H9 (cell line): ENCODE measurements around the gene ABHD16A. TPM values are rescaled to one million over a fixed set of nuclear protein-coding genes. Genes with fewer than 3 reads are reported as not detected.

ENCODE experiments used
- DNase-seq: peaks from one replicate; pipeline ENCODE4 v3.0.0-alpha.2; 2017
- H2AFZ ChIP-seq: one replicate; pipeline ENCODE4 v1.6.1; 2013; ENCODE audit warnings: mild to moderate bottlenecking, low read length, control low read depth, moderate library complexity
- H2AK5ac ChIP-seq: 2 replicates; pipeline ENCODE4 v1.6.1; 2013; ENCODE audit warnings: low read length, control low read depth, mixed read lengths; ENCODE audit not compliant: insufficient read length
- H2BK120ac ChIP-seq: one replicate; pipeline ENCODE4 v1.6.1; 2013; ENCODE audit warnings: low read depth, mild to moderate bottlenecking, low read length, control low read depth, inconsistent platforms; ENCODE audit not compliant: poor library complexity, severe bottlenecking
- H2BK12ac ChIP-seq: 2 replicates; pipeline ENCODE4 v1.6.1; 2013; ENCODE audit warnings: low read length, control low read depth, mixed read lengths, low read depth; ENCODE audit not compliant: insufficient read length
- H2BK15ac ChIP-seq: 2 replicates; pipeline ENCODE4 v1.6.1; 2013; ENCODE audit warnings: low read depth, low read length, control low read depth
- H2BK20ac ChIP-seq: one replicate; pipeline ENCODE4 v1.6.1; 2013; ENCODE audit warnings: low read depth, mild to moderate bottlenecking, low read length, control low read depth, inconsistent platforms; ENCODE audit not compliant: poor library complexity, severe bottlenecking
- H2BK5ac ChIP-seq: 2 replicates; pipeline ENCODE4 v1.6.1; 2013; ENCODE audit warnings: low read length, control low read depth, mixed read lengths; ENCODE audit not compliant: insufficient read length
- H3K14ac ChIP-seq: 2 replicates; pipeline ENCODE4 v1.6.1; 2013; ENCODE audit warnings: low read length, control low read depth; ENCODE audit not compliant: insufficient read depth
- H3K18ac ChIP-seq: 2 replicates; pipeline ENCODE4 v1.6.1; 2013; ENCODE audit warnings: low read depth, mild to moderate bottlenecking, mixed read lengths, low read length, control low read depth; ENCODE audit not compliant: insufficient read length
- H3K23ac ChIP-seq: 2 replicates; pipeline ENCODE4 v1.6.1; 2013; ENCODE audit warnings: low read length, control low read depth, mixed read lengths, low read depth; ENCODE audit not compliant: insufficient read length
- H3K23me2 ChIP-seq: 2 replicates; pipeline ENCODE4 v1.6.1; 2013; ENCODE audit warnings: low read depth, mild to moderate bottlenecking, mixed read lengths, low read length, control low read depth; ENCODE audit not compliant: insufficient read length, poor library complexity, severe bottlenecking
- H3K27ac ChIP-seq: 2 replicates; pipeline ENCODE4 v1.5.1; 2013; ENCODE audit warnings: low read length, control low read depth, mixed read lengths, low read depth; ENCODE audit not compliant: insufficient read length
- H3K27me3 ChIP-seq: 2 replicates; pipeline ENCODE4 v1.6.1; 2013; ENCODE audit warnings: low read length, control low read depth, inconsistent platforms; ENCODE audit not compliant: insufficient read depth
- H3K4ac ChIP-seq: 2 replicates; pipeline ENCODE4 v1.6.1; 2013; ENCODE audit warnings: low read depth, mild to moderate bottlenecking, control low read depth, inconsistent platforms, low read length, moderate library complexity
- H3K4me1 ChIP-seq: 2 replicates; pipeline ENCODE4 v1.6.1; 2013; ENCODE audit warnings: low read length, control low read depth, inconsistent platforms; ENCODE audit not compliant: insufficient read depth
- H3K4me2 ChIP-seq: 2 replicates; pipeline ENCODE4 v1.6.1; 2013; ENCODE audit warnings: low read length, control low read depth, mixed read lengths; ENCODE audit not compliant: insufficient read length, insufficient read depth
- H3K56ac ChIP-seq: 2 replicates; pipeline ENCODE4 v1.6.1; 2013; ENCODE audit warnings: low read depth, mild to moderate bottlenecking, mixed read lengths, low read length, control low read depth; ENCODE audit not compliant: insufficient read length
- H3K79me1 ChIP-seq: 2 replicates; pipeline ENCODE4 v1.6.1; 2013; ENCODE audit warnings: low read depth, mild to moderate bottlenecking, moderate library complexity, low read length, control low read depth, inconsistent platforms; ENCODE audit not compliant: insufficient read depth, poor library complexity, severe bottlenecking
- H3K79me2 ChIP-seq: 2 replicates; pipeline ENCODE4 v1.6.1; 2013; ENCODE audit warnings: low read length, control low read depth, inconsistent platforms; ENCODE audit not compliant: insufficient read depth
- H3K9ac ChIP-seq: 2 replicates; pipeline ENCODE4 v1.6.1; 2013; ENCODE audit warnings: low read length, control low read depth, mixed read lengths; ENCODE audit not compliant: insufficient read length; ENCODE audit errors: extremely low read depth
- H3K9me3 ChIP-seq: one replicate; pipeline ENCODE4 v1.6.1; 2013; ENCODE audit warnings: low read depth, low read length, inconsistent platforms; ENCODE audit not compliant: control insufficient read depth
- H3T11ph ChIP-seq: one replicate; pipeline ENCODE4 v1.6.1; 2013; ENCODE audit warnings: mild to moderate bottlenecking, low read length, control low read depth, inconsistent platforms
- H4K20me1 ChIP-seq: one replicate; pipeline ENCODE4 v1.6.1; 2013; ENCODE audit not compliant: control insufficient read depth, insufficient read length, insufficient read depth
- H4K5ac ChIP-seq: 2 replicates; pipeline ENCODE4 v1.6.1; 2013; ENCODE audit warnings: low read depth, mild to moderate bottlenecking, mixed read lengths, low read length, control low read depth; ENCODE audit not compliant: insufficient read length
- H4K8ac ChIP-seq: replicated peaks from 2 replicates; pipeline ENCODE4 v1.6.1; 2013; ENCODE audit warnings: low read length, control low read depth, mixed read lengths, low read depth; ENCODE audit not compliant: insufficient read length
- H4K91ac ChIP-seq: 2 replicates; pipeline ENCODE4 v1.6.1; 2013; ENCODE audit warnings: low read depth, mild to moderate bottlenecking, moderate library complexity, mixed read lengths, low read length, control low read depth; ENCODE audit not compliant: insufficient read length
- H3K27ac Mint-ChIP-seq, 3 experiments: 2 replicates in 2 of 3; 3 replicates in 1 of 3; pipeline ENCODE4 v1.8.0; 2020 to 2021; ENCODE audit warnings: mixed read lengths in 3 of 3, mild to moderate bottlenecking in 1 of 3, moderate library complexity in 1 of 3
- H3K27me3 Mint-ChIP-seq: 2 replicates; pipeline ENCODE4 v1.8.0; 2021; ENCODE audit warnings: low read depth, mild to moderate bottlenecking, moderate library complexity, mixed read lengths
- H3K36me3 Mint-ChIP-seq, 3 experiments: 2 replicates in 2 of 3; 3 replicates in 1 of 3; pipeline ENCODE4 v1.8.0; 2020 to 2021; ENCODE audit warnings: low read depth in 3 of 3, mixed read lengths in 3 of 3; ENCODE audit not compliant: insufficient read depth in 1 of 3
- H3K4me1 Mint-ChIP-seq, 2 experiments: 2 replicates each; pipeline ENCODE4 v1.8.0; 2020; ENCODE audit warnings: mixed read lengths in 2 of 2
- H3K4me3 Mint-ChIP-seq, 2 experiments: 2 replicates in 1 of 2; 3 replicates in 1 of 2; pipeline ENCODE4 v1.8.0; 2020 to 2021; ENCODE audit warnings: mild to moderate bottlenecking in 2 of 2, mixed read lengths in 2 of 2, moderate library complexity in 1 of 2
- H3K9me3 Mint-ChIP-seq, 2 experiments: 2 replicates in 1 of 2; 3 replicates in 1 of 2; pipeline ENCODE4 v1.8.0; 2020; ENCODE audit warnings: mild to moderate bottlenecking in 2 of 2, mixed read lengths in 2 of 2, moderate library complexity in 1 of 2
- CTCF ChIP-seq: fragments of 200-600 bp; sonication (generic); conservative IDR thresholded peaks from 3 replicates; pipeline ENCODE4 v1.8.0; 2021; ENCODE audit warnings: antibody characterized with exemption, mild to moderate bottlenecking
- WGBS: extraction: QIAGEN DNeasy Blood & Tissue Kit; methylation state at CpG from one replicate; pipeline ENCODE4 v1.1.7; 2013; ENCODE audit warnings: missing lambda C conversion rate, low lambda C conversion rate, mixed read lengths; ENCODE audit not compliant: insufficient read length; ENCODE audit errors: extremely low coverage; 5-methylcytosine and 5-hydroxymethylcytosine counted together
- total RNA-seq: library from RNA; stranded (reverse); gene quantifications from 2 replicates; pipeline ENCODE4 v1.2.1, GENCODE V29; 2021

ABHD16A gene
- total RNA-seq, 1 experiment from 2014 or later: 34.4 TPM

GRCh38 chr6:31660381-31661261 lies 42.5 kb downstream of the ABHD16A start, which contains the start of gene C6orf47:
Gene C6orf47, minus strand, starts transcription at chr6:31660778. Its CDS starts 831 bp downstream, at chr6:31659947.
- H3K23ac ChIP-seq: no peak within 1 kb of the TSS
- no peak within 1 kb of the TSS for H2BK120ac ChIP-seq
- no peak within 1 kb of the TSS for H2AK5ac ChIP-seq
- peak within 1 kb of the TSS; percentile 37 for H3K18ac ChIP-seq
- peak within 1 kb of the TSS; percentile 73 for H3K4me2 ChIP-seq
- H4K8ac ChIP-seq: no peak within 1 kb of the TSS
- no peak for TF ChIP-seq CTCF
- WGBS: no CpG with 5 or more reads among the region's 52 CpGs
- no peaks in the 10 kb centered on the region for H3K27me3 ChIP-seq
- H3K79me2 ChIP-seq: peaks cover 4% of the 10 kb centered on the region; the same call in 1 of the 2 replicates
- no peaks in the 10 kb centered on the region for H3K9me3 Mint-ChIP-seq
- peaks cover 15% of the 10 kb centered on the region for H3K79me1 ChIP-seq
- H3K4me1 Mint-ChIP-seq: peaks cover 36 to 43% of the 10 kb centered on the region in 2 experiments
- no peaks in the 10 kb centered on the region for H4K20me1 ChIP-seq
- no peak within 1 kb of the TSS for H3K56ac ChIP-seq
- H3K4me3 Mint-ChIP-seq: peak within 1 kb of the TSS; percentile 87 to 92
- no peaks in the 10 kb centered on the region for H3K4me1 ChIP-seq
- H3K23me2 ChIP-seq: peaks cover 19% of the 10 kb centered on the region
- H3K27me3 Mint-ChIP-seq: no peaks in the 10 kb centered on the region; the same call in 1 of the 2 replicates
- no peak within 1 kb of the TSS for H3T11ph ChIP-seq
- H4K5ac ChIP-seq: no peak within 1 kb of the TSS
- peak within 1 kb of the TSS; percentile 90 for H3K14ac ChIP-seq
- no peak within 1 kb of the TSS for H2BK12ac ChIP-seq
- H3K36me3 Mint-ChIP-seq: peaks cover 23 to 48% (median 42%) of the 10 kb centered on the region in 3 experiments
- no peak within 1 kb of the TSS for H4K91ac ChIP-seq
- no peak within 1 kb of the TSS for H2BK15ac ChIP-seq
- peak within 1 kb of the TSS; percentile 91 for H3K9ac ChIP-seq
- no peaks in the 10 kb centered on the region for H3K9me3 ChIP-seq
- peak within 1 kb of the TSS; percentile 85 to 95 (median 94) for H3K27ac Mint-ChIP-seq
- no peak within 1 kb of the TSS for H2BK5ac ChIP-seq
- DNase-seq: peak; percentile 91
- H3K27ac ChIP-seq: no peak within 1 kb of the TSS
- no peak within 1 kb of the TSS for H2BK20ac ChIP-seq
- H3K4ac ChIP-seq: no peak within 1 kb of the TSS
- no peak within 1 kb of the TSS for H2AFZ ChIP-seq
